B cell (primary cell): ENCODE measurements around the gene TAS2R50.

Source experiments
- CTCF ChIP-seq: fragments of 200-600 bp; IDR thresholded peaks from one replicate; pipeline ENCODE4 v1.8.0; 2022; ENCODE audit warnings: antibody characterized with exemption, mild to moderate bottlenecking
- EZH2 ChIP-seq: IDR thresholded peaks from 2 replicates; pipeline ENCODE4 v1.6.1; 2012; ENCODE audit warnings: borderline replicate concordance, low read depth, mild to moderate bottlenecking, moderate library complexity, low read length; ENCODE audit not compliant: insufficient read depth, poor library complexity, severe bottlenecking

- TF ChIP-seq CTCF (no peak), EZH2 (no peak)
Observed at GRCh38 chr12:11015775-11016430, 29.2 kb upstream of the TAS2R50 start.
